GM19043 (cell line): ENCODE data around the gene ARMH1.
"Not testable (repeated sequence)": the region's sequence is repeated elsewhere in the genome, so short reads cannot be mapped to it uniquely, and the experiment has no call there.

Source experiments
- ATAC-seq: cut with Tn5 transposase; IDR thresholded peaks from one replicate; pipeline ENCODE4 v1.9.1; 2021; ENCODE audit warnings: low read depth; ENCODE audit not compliant: unreplicated experiment

Gene ARMH1

GRCh38 chr1:44766421-44766820 lies 91.9 kb downstream of the ARMH1 start:
- not testable (repeated sequence) for ATAC-seq
